ENCODE measurements around the gene UBXN4. TPM values are rescaled to one million over a fixed set of nuclear protein-coding genes. Genes with fewer than 3 reads are reported as not detected.

UBXN4 gene
- total and polyA plus RNA-seq, 2 donors (not counting 3 experiments of a cell fraction or from before 2014, with no cell fraction given), result 40.8 to 108 TPM

DNA sequence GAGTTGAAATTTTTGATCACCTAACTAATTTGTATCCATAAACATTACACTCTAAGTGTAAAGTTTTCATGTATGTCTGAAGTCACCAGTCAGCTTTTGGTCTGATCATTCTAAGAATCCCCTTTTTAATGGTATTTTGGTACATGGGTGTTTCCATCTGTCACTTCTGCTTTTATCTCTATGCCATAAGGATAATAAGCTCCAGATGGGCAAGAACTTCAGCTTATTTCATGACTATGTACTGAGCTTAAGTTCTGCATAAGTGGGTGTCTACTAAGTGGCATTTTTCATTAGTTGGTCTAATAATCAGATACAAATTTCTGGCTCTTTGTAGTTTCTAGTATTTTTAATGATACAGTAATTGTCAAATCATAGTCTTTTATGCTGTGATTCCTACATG, 20.4 kb downstream of the UBXN4 start:
- CTCF ChIA-PET, result interaction anchor here (1.1 to 1.8 kb wide), 4 partner anchors 12 to 36 kb away, joined by 3 to 11 read pairs (median 4); no protein-coding TSS in a partner anchor
- BruUV-seq (replicated peaks), result no TSS peak
- dilution Hi-C loops (cut with MboI; ENCODE audit: extremely low pct_ligation_motif_present, low sequenced_read_pairs), result no loop called here
- Histone ChIP-seq H3K27me3 (ENCODE audit: control insufficient read depth in 2 of 2, insufficient read depth in 2 of 2, low read length in 2 of 2) (no peaks in the 10 kb centered on the region), H3K4me2 (ENCODE audit: insufficient read depth, low read length) (peak overlapping the region; percentile 27), H3K4me1 (ENCODE audit: control insufficient read depth, extremely low read depth, insufficient read depth, low read length) (peaks cover 18% of the 10 kb centered on the region), H3K79me2 (ENCODE audit: control insufficient read depth, insufficient read depth, low read length) (peaks cover 11% of the 10 kb centered on the region), H4K20me1 (replicated peaks; ENCODE audit: control insufficient read depth, extremely low read depth, insufficient read depth, low read length) (peaks cover 3% of the 10 kb centered on the region), H3K27ac (ENCODE audit: insufficient read depth, low read depth, low read length) (no peak overlapping the region), H3K9ac (replicated peaks; ENCODE audit: extremely low read depth, insufficient read depth, low read length) (no peak overlapping the region), H3K36me3 (ENCODE audit: control insufficient read depth in 2 of 2, extremely low read depth in 1 of 2, insufficient read depth in 2 of 2, low read length in 2 of 2) (peaks cover 11 to 18% of the 10 kb centered on the region in 2 experiments), H2AFZ (ENCODE audit: low read depth, low read length) (no peak overlapping the region), H3K9me3 (replicated peaks; ENCODE audit: control insufficient read depth, insufficient read depth, low read length) (no peaks in the 10 kb centered on the region), H3K4me3 (replicated peaks in 1 of 3; ENCODE audit: insufficient read depth in 1 of 3, low read depth in 1 of 3, low read length in 3 of 3) (no peak overlapping the region), H3K9me1 (replicated peaks; ENCODE audit: control insufficient read depth, extremely low read depth, insufficient read depth, low read length) (no peaks in the 10 kb centered on the region)
- POLR2A ChIA-PET, result no interaction called here
- FAIRE-seq (peak; percentile 31), DNase-seq (ENCODE audit: low read depth, low spot score) (peak; percentile 23)
- TF ChIP-seq JUN (IDR thresholded peaks at IDR 0.05; ENCODE audit: borderline replicate concordance, insufficient read depth, insufficient read length, low read depth) (no peak), FOS (IDR thresholded peaks at IDR 0.05; ENCODE audit: borderline replicate concordance, insufficient read depth, low read length) (no peak), MYC (IDR thresholded peaks at IDR 0.05; ENCODE audit: low read depth, low read length) (no peak), POLR2A (IDR thresholded peaks at IDR 0.05; ENCODE audit: low read depth, low read length) (no peak)
- TF ChIP-seq, protein P1, sequence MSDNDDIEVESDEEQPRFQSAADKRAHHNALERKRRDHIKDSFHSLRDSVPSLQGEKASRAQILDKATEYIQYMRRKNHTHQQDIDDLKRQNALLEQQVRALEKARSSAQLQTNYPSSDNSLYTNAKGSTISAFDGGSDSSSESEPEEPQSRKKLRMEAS (IDR thresholded peaks at IDR 0.05; ENCODE audit: insufficient read depth, insufficient read length), result no peak
- intact Hi-C loops (cut with micrococcal nuclease), result no loop called here

DNA sequence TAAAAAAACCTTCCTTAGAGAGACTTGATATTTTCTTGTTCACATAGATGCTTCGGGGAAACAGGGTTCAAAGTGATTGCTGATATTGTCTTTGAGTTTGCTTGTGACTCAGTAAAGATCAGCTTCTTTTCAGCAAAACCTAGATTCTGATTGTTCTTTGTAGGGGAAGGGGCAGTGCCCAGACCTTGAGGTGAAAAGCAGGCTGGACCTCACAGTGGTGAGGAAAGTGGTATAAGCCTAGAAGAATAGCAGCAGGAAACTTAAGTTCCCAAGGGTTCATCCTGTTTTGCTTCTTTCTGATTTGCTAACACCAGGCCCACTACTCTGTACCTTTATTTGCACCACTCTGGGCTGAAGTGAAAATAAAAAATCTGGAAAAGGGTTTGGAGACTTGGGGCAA, 20.9 kb downstream of the UBXN4 start:
- dilution Hi-C loops (cut with MboI; ENCODE audit: extremely low pct_ligation_motif_present, low sequenced_read_pairs), result no loop called here

More for the DNA sequence above, 20.9 kb downstream of the UBXN4 start:
- no peaks in the 10 kb centered on the region for H3K9me1 ChIP-seq (replicated peaks; ENCODE audit: control insufficient read depth, extremely low read depth, insufficient read depth, low read length)
- DNase-seq (ENCODE audit: low read depth, low spot score), result peak; percentile 91
- peaks cover 13 to 17% of the 10 kb centered on the region in 2 experiments for H3K36me3 ChIP-seq (ENCODE audit: control insufficient read depth in 2 of 2, extremely low read depth in 1 of 2, insufficient read depth in 2 of 2, low read length in 2 of 2)
- no peaks in the 10 kb centered on the region for H3K27me3 ChIP-seq (ENCODE audit: control insufficient read depth in 2 of 2, insufficient read depth in 2 of 2, low read length in 2 of 2)
- no TSS peak for BruUV-seq (replicated peaks)
- H2AFZ ChIP-seq (ENCODE audit: low read depth, low read length), result no peak overlapping the region
- peaks cover 3% of the 10 kb centered on the region for H4K20me1 ChIP-seq (replicated peaks; ENCODE audit: control insufficient read depth, extremely low read depth, insufficient read depth, low read length)
- TF ChIP-seq POLR2A (IDR thresholded peaks at IDR 0.05; ENCODE audit: low read depth, low read length) (no peak), GATA2 (IDR thresholded peaks at IDR 0.05; ENCODE audit: insufficient read depth, insufficient read length, low read depth, low read length) (no peak), FOS (IDR thresholded peaks at IDR 0.05; ENCODE audit: borderline replicate concordance, insufficient read depth, low read length) (no peak), POLR2AphosphoS5 (IDR thresholded peaks at IDR 0.05; ENCODE audit: insufficient read depth, low read depth, low read length) (no peak), JUN (IDR thresholded peaks at IDR 0.05; ENCODE audit: borderline replicate concordance, insufficient read depth, insufficient read length, low read depth) (no peak), EZH2 (IDR thresholded peaks at IDR 0.05; ENCODE audit: borderline replicate concordance, low read depth, low read length, severe bottlenecking) (no peak), MYC (IDR thresholded peaks at IDR 0.05; ENCODE audit: low read depth, low read length) (no peak)
- TF ChIP-seq, protein P1 (IDR thresholded peaks at IDR 0.05; ENCODE audit: insufficient read depth, insufficient read length), result no peak
- TF ChIP-seq, protein P2, sequence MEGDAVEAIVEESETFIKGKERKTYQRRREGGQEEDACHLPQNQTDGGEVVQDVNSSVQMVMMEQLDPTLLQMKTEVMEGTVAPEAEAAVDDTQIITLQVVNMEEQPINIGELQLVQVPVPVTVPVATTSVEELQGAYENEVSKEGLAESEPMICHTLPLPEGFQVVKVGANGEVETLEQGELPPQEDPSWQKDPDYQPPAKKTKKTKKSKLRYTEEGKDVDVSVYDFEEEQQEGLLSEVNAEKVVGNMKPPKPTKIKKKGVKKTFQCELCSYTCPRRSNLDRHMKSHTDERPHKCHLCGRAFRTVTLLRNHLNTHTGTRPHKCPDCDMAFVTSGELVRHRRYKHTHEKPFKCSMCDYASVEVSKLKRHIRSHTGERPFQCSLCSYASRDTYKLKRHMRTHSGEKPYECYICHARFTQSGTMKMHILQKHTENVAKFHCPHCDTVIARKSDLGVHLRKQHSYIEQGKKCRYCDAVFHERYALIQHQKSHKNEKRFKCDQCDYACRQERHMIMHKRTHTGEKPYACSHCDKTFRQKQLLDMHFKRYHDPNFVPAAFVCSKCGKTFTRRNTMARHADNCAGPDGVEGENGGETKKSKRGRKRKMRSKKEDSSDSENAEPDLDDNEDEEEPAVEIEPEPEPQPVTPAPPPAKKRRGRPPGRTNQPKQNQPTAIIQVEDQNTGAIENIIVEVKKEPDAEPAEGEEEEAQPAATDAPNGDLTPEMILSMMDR (IDR thresholded peaks at IDR 0.05; ENCODE audit: extremely low read depth in 1 of 2, insufficient read depth in 1 of 2, low read depth in 1 of 2, low read length in 2 of 2), result no peak
- no peak overlapping the region for H3K4me3 ChIP-seq (replicated peaks in 1 of 3; ENCODE audit: insufficient read depth in 1 of 3, low read depth in 1 of 3, low read length in 3 of 3)
- H3K4me1 ChIP-seq (ENCODE audit: control insufficient read depth, extremely low read depth, insufficient read depth, low read length), result peaks cover 18% of the 10 kb centered on the region
- H3K4me2 ChIP-seq (ENCODE audit: insufficient read depth, low read length), result peak overlapping the region; percentile 27
- intact Hi-C loops (cut with micrococcal nuclease), result no loop called here
- no peak overlapping the region for H3K9ac ChIP-seq (replicated peaks; ENCODE audit: extremely low read depth, insufficient read depth, low read length)
- H3K9me3 ChIP-seq (replicated peaks; ENCODE audit: control insufficient read depth, insufficient read depth, low read length), result no peaks in the 10 kb centered on the region
- H3K27ac ChIP-seq (ENCODE audit: insufficient read depth, low read depth, low read length), result no peak overlapping the region
- ChIA-PET POLR2A (interaction anchor here (0.9 kb wide), 1 partner anchor 19 kb away, joined by 3 read pairs; no protein-coding TSS in a partner anchor), CTCF (interaction anchor here (1.1 to 1.8 kb wide), 4 partner anchors 12 to 35 kb away, joined by 3 to 11 read pairs (median 4); no protein-coding TSS in a partner anchor)
- peak; percentile 95 for FAIRE-seq
- peaks cover 11% of the 10 kb centered on the region for H3K79me2 ChIP-seq (ENCODE audit: control insufficient read depth, insufficient read depth, low read length)

All from endothelial cell of umbilical vein (primary cell).